Measurements from ENCODE around the gene TATDN2. TPM values are rescaled to one million over a fixed set of nuclear protein-coding genes. Genes with fewer than 3 reads are reported as not detected.

The TATDN2 gene
- total RNA-seq, 2 experiments from 2014 or later: 22.0 to 57.5 TPM

- BruUV-seq (replicated peaks): no TSS peak
- peak; percentile 68 for DNase-seq (ENCODE audit: low spot score)
- Histone ChIP-seq H2AFZ (ENCODE audit: low read length) (peak overlapping the region; percentile 84), H3K9me3 (ENCODE audit: low read length) (no peaks in the 10 kb centered on the region), H4K20me1 (ENCODE audit: insufficient read depth, low read length) (no peaks in the 10 kb centered on the region), H3K4me1 (ENCODE audit: insufficient read depth, low read length, poor library complexity, severe bottlenecking) (peaks cover 50% of the 10 kb centered on the region), H3K36me3 (ENCODE audit: insufficient read depth, low read length) (no peaks in the 10 kb centered on the region; the same call in 1 of the 2 replicates), H3K79me2 (ENCODE audit: insufficient read depth, low read depth, low read length) (no peaks in the 10 kb centered on the region), H3K4me3 (ENCODE audit: low read depth, low read length, poor library complexity, severe bottlenecking) (peak overlapping the region; percentile 5), H3K27ac (ENCODE audit: low read depth, low read length, poor library complexity, severe bottlenecking) (peak overlapping the region; percentile 16), H3K9me2 (ENCODE audit: insufficient read depth, low read length) (no peaks in the 10 kb centered on the region), H3K4me2 (ENCODE audit: low read length) (peak overlapping the region; percentile 52)
- ChIA-PET POLR2A (interaction anchor here (0.6 to 3.8 kb wide), 12 partner anchors 9 to 322 kb away, joined by 3 to 32 read pairs (median 4); partner anchors contain the start of genes CRELD1 and TATDN2), CTCF (ENCODE audit: unreplicated experiment) (interaction anchor here (0.6 to 2.2 kb wide), 4 partner anchors 13 to 102 kb away, joined by 5 to 13 read pairs (median 8); no protein-coding TSS in a partner anchor)
- intact Hi-C loops (cut with micrococcal nuclease; ENCODE audit: unreplicated experiment): no loop called here
- no peak for TF ChIP-seq CTCF (conservative IDR thresholded peaks at IDR 0.05; ENCODE audit: low read length)
- no peak for TF ChIP-seq EZH2phosphoT487 (IDR thresholded peaks at IDR 0.05; ENCODE audit: borderline replicate concordance, low read depth, low read length)
Measured at GRCh38 chr3:10213156-10213792, 35.0 kb upstream of the TATDN2 start.

- peaks cover 4% of the 10 kb centered on the region; the same call in 1 of the 2 replicates for H3K36me3 ChIP-seq (ENCODE audit: insufficient read depth, low read length)
- no peaks in the 10 kb centered on the region for H3K79me2 ChIP-seq (ENCODE audit: insufficient read depth, low read depth, low read length)
- TF ChIP-seq EZH2phosphoT487 (IDR thresholded peaks at IDR 0.05; ENCODE audit: borderline replicate concordance, low read depth, low read length) (no peak), CTCF (conservative IDR thresholded peaks at IDR 0.05; ENCODE audit: low read length) (no peak)
- no peak overlapping the region for H3K27ac ChIP-seq (ENCODE audit: low read depth, low read length, poor library complexity, severe bottlenecking)
- no peaks in the 10 kb centered on the region for H3K9me3 ChIP-seq (ENCODE audit: low read length)
- no TSS peak for BruUV-seq (replicated peaks)
- ChIA-PET POLR2A (interaction anchor here (0.9 kb wide), 1 partner anchor 24 kb away, joined by 3 read pairs; no protein-coding TSS in a partner anchor), CTCF (ENCODE audit: unreplicated experiment) (no interaction called here)
- no peak overlapping the region for H3K4me3 ChIP-seq (ENCODE audit: low read depth, low read length, poor library complexity, severe bottlenecking)
- no peaks in the 10 kb centered on the region for H3K9me2 ChIP-seq (ENCODE audit: insufficient read depth, low read length)
- intact Hi-C loops (cut with micrococcal nuclease; ENCODE audit: unreplicated experiment): no loop called here
- no peak overlapping the region for H2AFZ ChIP-seq (ENCODE audit: low read length)
- DNase-seq (ENCODE audit: low spot score): no peak
- no peaks in the 10 kb centered on the region for H4K20me1 ChIP-seq (ENCODE audit: insufficient read depth, low read length)
- H3K4me1 ChIP-seq (ENCODE audit: insufficient read depth, low read length, poor library complexity, severe bottlenecking): peaks cover 60% of the 10 kb centered on the region
- H3K4me2 ChIP-seq (ENCODE audit: low read length): no peak overlapping the region
Measured at GRCh38 chr3:10215578-10216368, 32.5 kb upstream of the TATDN2 start.
